ENCODE results near the gene RFX1.
"Not testable (repeated sequence)": the region's sequence is repeated elsewhere in the genome, so short reads cannot be mapped to it uniquely, and the experiment has no call there.

The RFX1 gene

DNA sequence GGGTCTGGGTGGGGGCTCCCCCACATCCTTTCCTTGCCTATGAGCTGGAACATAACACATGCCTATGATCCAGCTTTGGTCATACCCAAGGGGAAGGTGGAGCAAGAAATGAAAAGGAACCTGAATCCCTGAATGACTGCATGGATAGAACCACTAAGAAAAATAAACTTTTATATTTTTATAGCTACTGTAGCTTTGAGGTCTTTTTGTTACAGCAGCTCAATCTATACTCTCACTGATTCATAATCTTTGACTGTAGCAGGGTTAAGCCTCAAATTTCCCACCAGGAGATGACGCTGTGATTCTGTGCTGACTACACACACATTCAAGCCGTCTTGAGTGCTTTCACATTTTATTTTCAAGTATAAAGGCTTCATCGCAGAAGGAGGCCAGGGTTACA lies 46.9 kb upstream of the RFX1 start:
- Histone ChIP-seq H3K27me3 (ENCODE audit: control insufficient read depth, insufficient read depth, low read length) (no peaks in the 10 kb centered on the region), H3K36me3 (ENCODE audit: control insufficient read depth, insufficient read depth, low read length) (no peaks in the 10 kb centered on the region), H3K9me3 (ENCODE audit: control insufficient read depth, low read length) (no peaks in the 10 kb centered on the region), H3K4me1 (no peaks in the 10 kb centered on the region), H3K9ac (no peak overlapping the region), H2AFZ (no peak overlapping the region), H3K4me2 (ENCODE audit: low read length) (no peak overlapping the region), H3K27ac (no peak overlapping the region), H3K79me2 (no peaks in the 10 kb centered on the region), H3K4me3 (ENCODE audit: low read depth, low read length) (no peak overlapping the region)
- TF ChIP-seq, protein P1, sequence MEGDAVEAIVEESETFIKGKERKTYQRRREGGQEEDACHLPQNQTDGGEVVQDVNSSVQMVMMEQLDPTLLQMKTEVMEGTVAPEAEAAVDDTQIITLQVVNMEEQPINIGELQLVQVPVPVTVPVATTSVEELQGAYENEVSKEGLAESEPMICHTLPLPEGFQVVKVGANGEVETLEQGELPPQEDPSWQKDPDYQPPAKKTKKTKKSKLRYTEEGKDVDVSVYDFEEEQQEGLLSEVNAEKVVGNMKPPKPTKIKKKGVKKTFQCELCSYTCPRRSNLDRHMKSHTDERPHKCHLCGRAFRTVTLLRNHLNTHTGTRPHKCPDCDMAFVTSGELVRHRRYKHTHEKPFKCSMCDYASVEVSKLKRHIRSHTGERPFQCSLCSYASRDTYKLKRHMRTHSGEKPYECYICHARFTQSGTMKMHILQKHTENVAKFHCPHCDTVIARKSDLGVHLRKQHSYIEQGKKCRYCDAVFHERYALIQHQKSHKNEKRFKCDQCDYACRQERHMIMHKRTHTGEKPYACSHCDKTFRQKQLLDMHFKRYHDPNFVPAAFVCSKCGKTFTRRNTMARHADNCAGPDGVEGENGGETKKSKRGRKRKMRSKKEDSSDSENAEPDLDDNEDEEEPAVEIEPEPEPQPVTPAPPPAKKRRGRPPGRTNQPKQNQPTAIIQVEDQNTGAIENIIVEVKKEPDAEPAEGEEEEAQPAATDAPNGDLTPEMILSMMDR (IDR thresholded peaks at IDR 0.05), result no peak

DNA sequence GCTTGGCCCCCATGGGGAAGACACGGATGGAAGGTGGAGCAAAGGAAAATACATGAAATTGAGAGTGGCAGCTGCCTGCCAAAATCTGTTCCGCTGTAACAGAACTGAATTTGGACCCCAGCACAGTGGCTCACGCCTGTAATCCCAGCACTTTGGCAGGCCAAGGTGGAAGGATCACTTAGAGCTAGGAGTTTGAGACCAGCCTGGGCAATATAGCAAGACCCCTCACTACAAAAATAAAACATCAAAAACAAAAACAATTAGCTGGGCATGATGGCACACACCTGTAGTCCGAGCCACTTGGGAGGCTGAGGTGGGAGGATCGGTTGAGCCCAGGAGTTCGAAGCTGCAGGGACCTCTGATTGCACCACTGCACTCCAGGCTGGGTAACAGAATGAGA lies 46.4 kb upstream of the RFX1 start:
- H3K79me2 ChIP-seq, result no peaks in the 10 kb centered on the region
- H3K4me3 ChIP-seq (ENCODE audit: low read depth, low read length), result no peak overlapping the region
- H3K27ac ChIP-seq, result no peak overlapping the region
- no peak overlapping the region for H3K4me2 ChIP-seq (ENCODE audit: low read length)
- H2AFZ ChIP-seq, result no peak overlapping the region
- TF ChIP-seq, protein P1 (IDR thresholded peaks at IDR 0.05), result no peak
- no peaks in the 10 kb centered on the region for H3K4me1 ChIP-seq
- no peaks in the 10 kb centered on the region for H3K9me3 ChIP-seq (ENCODE audit: control insufficient read depth, low read length)
- no peaks in the 10 kb centered on the region for H3K27me3 ChIP-seq (ENCODE audit: control insufficient read depth, insufficient read depth, low read length)
- H3K9ac ChIP-seq, result no peak overlapping the region
- H3K36me3 ChIP-seq (ENCODE audit: control insufficient read depth, insufficient read depth, low read length), result no peaks in the 10 kb centered on the region

DNA sequence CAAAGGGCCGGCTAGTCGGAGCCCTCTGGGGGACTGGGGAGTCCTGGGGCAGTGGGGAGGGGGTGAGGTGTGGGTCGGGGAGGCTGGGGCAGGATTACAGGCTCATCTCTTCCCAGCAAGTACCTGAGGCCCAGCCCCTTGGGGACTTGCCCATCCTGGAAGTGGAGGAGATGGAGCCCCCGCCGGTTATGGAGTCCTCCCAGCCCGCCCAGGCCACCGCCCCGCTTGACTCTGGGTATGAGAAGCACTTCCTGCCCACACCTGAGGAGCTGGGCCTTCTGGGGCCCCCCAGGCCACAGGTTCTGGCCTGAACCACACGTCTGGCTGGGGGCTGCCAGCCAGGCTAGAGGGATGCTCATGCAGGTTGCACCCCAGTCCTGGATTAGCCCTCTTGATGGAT lies 45.9 kb upstream of the RFX1 start:
- no peak overlapping the region for H3K27ac ChIP-seq
- H2AFZ ChIP-seq, result no peak overlapping the region
- no peak overlapping the region for H3K4me3 ChIP-seq (ENCODE audit: low read depth, low read length)
- TF ChIP-seq, protein P1 (IDR thresholded peaks at IDR 0.05), result no peak
- no peak overlapping the region for H3K9ac ChIP-seq
- no peak overlapping the region for H3K4me2 ChIP-seq (ENCODE audit: low read length)
- no peaks in the 10 kb centered on the region for H3K4me1 ChIP-seq
- H3K79me2 ChIP-seq, result no peaks in the 10 kb centered on the region
- H3K9me3 ChIP-seq (ENCODE audit: control insufficient read depth, low read length), result no peaks in the 10 kb centered on the region
- no peaks in the 10 kb centered on the region for H3K27me3 ChIP-seq (ENCODE audit: control insufficient read depth, insufficient read depth, low read length)
- no peaks in the 10 kb centered on the region for H3K36me3 ChIP-seq (ENCODE audit: control insufficient read depth, insufficient read depth, low read length)

DNA sequence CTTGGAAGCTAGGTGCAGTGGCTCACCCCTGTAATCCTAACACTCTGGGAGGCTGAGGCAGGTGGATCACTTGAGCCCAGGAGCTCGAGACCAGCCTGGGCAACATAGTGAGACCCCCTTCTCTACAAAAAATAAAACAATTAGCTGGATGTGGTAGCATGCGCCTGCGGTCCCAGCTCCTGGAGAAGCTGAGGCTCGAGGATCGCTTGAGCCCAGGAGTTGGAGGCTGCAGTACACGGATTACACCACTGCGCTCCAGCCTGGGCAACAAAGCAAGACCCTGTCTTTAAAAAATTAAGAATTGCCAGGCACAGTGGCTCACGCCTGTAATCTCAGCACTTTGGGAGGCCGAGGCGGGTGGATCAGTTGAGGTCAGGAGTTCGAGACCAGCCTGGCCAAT lies 44.8 kb upstream of the RFX1 start:
- H2AFZ ChIP-seq; H3K27ac ChIP-seq; H3K9ac ChIP-seq; H3K27me3 ChIP-seq (ENCODE audit: control insufficient read depth, insufficient read depth, low read length); H3K9me3 ChIP-seq (ENCODE audit: control insufficient read depth, low read length); H3K4me1 ChIP-seq; H3K79me2 ChIP-seq; H3K4me3 ChIP-seq (ENCODE audit: low read depth, low read length); H3K36me3 ChIP-seq (ENCODE audit: control insufficient read depth, insufficient read depth, low read length); H3K4me2 ChIP-seq (ENCODE audit: low read length): not testable (repeated sequence)

DNA sequence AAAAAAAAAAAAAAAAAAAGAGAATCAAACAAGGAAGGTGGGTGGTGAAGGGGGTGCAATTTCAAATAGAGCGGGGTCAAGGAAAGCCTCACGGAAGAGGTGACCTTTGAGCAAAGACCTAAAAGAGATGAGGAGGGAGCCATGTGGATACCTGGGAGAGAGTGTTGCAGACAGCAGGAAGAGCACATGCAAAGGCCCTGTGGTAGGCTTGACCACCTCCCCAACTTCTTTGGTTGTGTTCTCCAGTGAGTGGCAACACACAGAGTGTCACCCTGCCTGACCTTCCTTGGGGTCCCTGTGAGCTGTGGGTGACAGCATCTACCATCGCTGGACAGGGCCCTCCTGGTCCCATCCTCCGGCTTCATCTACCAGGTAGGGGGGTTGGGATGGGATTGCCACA lies 44.4 kb upstream of the RFX1 start:
- Histone ChIP-seq H3K79me2 (no peaks in the 10 kb centered on the region), H3K36me3 (ENCODE audit: control insufficient read depth, insufficient read depth, low read length) (no peaks in the 10 kb centered on the region), H3K4me1 (no peaks in the 10 kb centered on the region), H3K9me3 (ENCODE audit: control insufficient read depth, low read length) (no peaks in the 10 kb centered on the region), H2AFZ (no peak overlapping the region), H3K27me3 (ENCODE audit: control insufficient read depth, insufficient read depth, low read length) (no peaks in the 10 kb centered on the region), H3K4me3 (ENCODE audit: low read depth, low read length) (no peak overlapping the region), H3K4me2 (ENCODE audit: low read length) (no peak overlapping the region), H3K27ac (no peak overlapping the region), H3K9ac (no peak overlapping the region)
- TF ChIP-seq, protein P1 (IDR thresholded peaks at IDR 0.05), result no peak
